HUES48 (cell line): ENCODE data around the gene YPEL2.

Experiments
- H3K27ac ChIP-seq: one replicate; pipeline ENCODE4 v1.7.0; 2013; ENCODE audit warnings: low read depth, low read length, inconsistent platforms
- H3K27me3 ChIP-seq: 2 replicates; pipeline ENCODE4 v1.6.1; 2013; ENCODE audit warnings: mild to moderate bottlenecking, low read length; ENCODE audit not compliant: control insufficient read depth, insufficient read depth
- H3K36me3 ChIP-seq: 2 replicates; pipeline ENCODE4 v1.6.1; 2013; ENCODE audit warnings: low read length; ENCODE audit not compliant: control insufficient read depth, insufficient read depth
- H3K4me1 ChIP-seq: 2 replicates; pipeline ENCODE4 v1.6.1; 2013; ENCODE audit warnings: mild to moderate bottlenecking, low read length; ENCODE audit not compliant: control insufficient read depth, insufficient read depth
- H3K4me3 ChIP-seq: 2 replicates; pipeline ENCODE4 v1.5.1; 2013; ENCODE audit warnings: mild to moderate bottlenecking, low read depth, low read length
- H3K9ac ChIP-seq: 2 replicates; pipeline ENCODE4 v1.6.1; 2013; ENCODE audit warnings: mild to moderate bottlenecking, low read depth, low read length, moderate library complexity
- H3K9me3 ChIP-seq: 2 replicates; pipeline ENCODE4 v1.6.1; 2013; ENCODE audit warnings: low read length; ENCODE audit not compliant: control insufficient read depth, insufficient read depth

Gene YPEL2

DNA sequence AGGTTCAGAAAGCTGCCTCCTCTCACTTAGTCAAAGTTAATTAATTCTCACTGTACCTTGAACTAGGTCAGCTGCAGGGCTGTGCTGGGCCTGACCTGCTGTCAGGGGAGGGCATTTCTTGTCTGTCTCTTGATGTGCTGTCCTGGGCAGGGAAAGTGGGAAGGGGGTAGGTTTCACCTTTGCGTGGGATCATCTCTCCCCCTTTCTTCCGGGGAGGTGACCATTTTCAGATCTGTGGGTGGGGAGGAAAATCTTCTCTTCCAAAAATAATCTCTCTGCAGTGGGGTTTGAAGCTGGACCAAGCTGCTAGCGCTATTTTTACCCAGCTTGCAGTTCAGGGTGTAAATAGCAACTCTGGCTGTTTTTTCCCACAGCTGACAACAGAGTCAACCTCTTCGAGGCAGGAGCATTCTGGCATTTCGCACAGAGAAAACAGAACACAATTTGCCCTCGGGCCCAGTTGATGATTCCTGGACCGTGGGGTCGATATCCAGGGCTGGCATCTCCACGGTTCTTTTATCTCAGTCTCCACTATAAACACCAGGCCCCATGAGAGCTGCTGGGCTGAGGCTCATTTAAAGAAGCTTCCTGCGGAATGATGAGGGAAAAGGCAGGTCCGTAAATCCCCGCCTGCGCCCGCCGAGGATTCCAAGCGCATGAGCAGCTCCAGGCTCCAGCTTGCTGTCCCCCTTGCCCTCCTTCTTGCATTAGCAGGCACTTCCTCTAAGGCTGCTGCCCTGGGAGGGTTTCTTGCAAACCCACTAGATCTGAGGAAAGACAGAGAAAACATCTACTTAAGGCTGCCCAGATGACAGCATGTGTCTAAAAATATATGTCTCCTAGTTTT, 93.9 kb downstream of the YPEL2 start:
- H3K9ac ChIP-seq, result no peak overlapping the region
- no peak overlapping the region for H3K27ac ChIP-seq
- no peaks in the 10 kb centered on the region for H3K36me3 ChIP-seq
- no peaks in the 10 kb centered on the region for H3K27me3 ChIP-seq
- H3K9me3 ChIP-seq, result no peaks in the 10 kb centered on the region
- H3K4me3 ChIP-seq, result no peak overlapping the region
- H3K4me1 ChIP-seq, result peaks cover 10% of the 10 kb centered on the region; the same call in 1 of the 2 replicates

DNA sequence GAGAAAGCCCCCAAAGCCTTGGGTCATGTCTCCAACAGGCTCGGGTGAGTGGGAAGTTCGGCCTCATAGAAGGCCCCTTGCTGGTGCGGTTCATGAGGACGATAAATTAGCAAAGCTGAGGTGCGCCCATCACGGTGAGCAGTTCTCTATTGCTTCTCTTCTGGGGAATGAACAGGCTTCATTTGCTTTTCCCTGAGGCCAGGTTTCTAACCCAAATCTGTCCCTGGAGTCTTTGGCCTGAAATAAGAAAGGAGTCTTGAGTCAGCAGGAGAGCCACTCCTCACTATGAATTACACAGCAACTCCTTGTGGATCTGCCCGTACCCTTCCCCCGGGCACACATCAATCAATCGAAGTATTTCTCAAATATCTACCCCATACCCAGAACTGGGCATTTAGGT, 94.6 kb downstream of the YPEL2 start:
- Histone ChIP-seq H3K36me3 (no peaks in the 10 kb centered on the region), H3K4me1 (peaks cover 10% of the 10 kb centered on the region; the same call in 1 of the 2 replicates), H3K27me3 (no peaks in the 10 kb centered on the region), H3K27ac (no peak overlapping the region), H3K4me3 (no peak overlapping the region), H3K9ac (no peak overlapping the region), H3K9me3 (no peaks in the 10 kb centered on the region)

- H3K4me3 ChIP-seq, result no peak overlapping the region
- H3K9me3 ChIP-seq, result no peaks in the 10 kb centered on the region
- peak overlapping the region; percentile 10 for H3K27ac ChIP-seq
- H3K27me3 ChIP-seq, result no peaks in the 10 kb centered on the region
- no peak overlapping the region for H3K9ac ChIP-seq
- H3K36me3 ChIP-seq, result no peaks in the 10 kb centered on the region
- peaks cover 10% of the 10 kb centered on the region; the same call in 1 of the 2 replicates for H3K4me1 ChIP-seq
These were observed 96.0 kb downstream of the YPEL2 start for GRCh38 chr17:59427425-59427921.

DNA sequence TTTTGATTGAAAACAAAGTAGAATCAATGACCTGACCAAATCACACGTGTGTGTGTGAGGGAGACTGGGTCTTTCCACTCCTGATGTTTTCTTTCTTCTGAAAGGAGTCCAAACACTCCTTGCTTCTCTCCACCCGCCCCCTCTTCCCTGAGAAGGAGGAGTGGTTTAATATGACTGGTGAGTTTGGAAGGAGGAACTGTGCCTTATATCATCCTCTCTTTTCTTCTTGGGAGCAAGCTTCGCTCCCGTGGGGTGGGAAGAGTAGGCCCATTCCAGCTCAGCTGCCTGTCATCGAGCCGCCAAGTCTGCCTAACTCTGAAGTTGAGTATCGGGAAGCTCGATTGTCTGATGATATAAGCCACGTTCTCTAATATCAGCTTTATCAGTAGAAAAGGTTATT, 96.5 kb downstream of the YPEL2 start:
- Histone ChIP-seq H3K9me3 (no peaks in the 10 kb centered on the region), H3K27ac (peak overlapping the region; percentile 10), H3K36me3 (no peaks in the 10 kb centered on the region), H3K4me3 (no peak overlapping the region), H3K27me3 (no peaks in the 10 kb centered on the region), H3K4me1 (peaks cover 10% of the 10 kb centered on the region; the same call in 1 of the 2 replicates), H3K9ac (no peak overlapping the region)

- H3K4me1 ChIP-seq, result peaks cover 5% of the 10 kb centered on the region; the same call in 1 of the 2 replicates
- H3K4me3 ChIP-seq, result no peak overlapping the region
- H3K9me3 ChIP-seq, result no peaks in the 10 kb centered on the region
- H3K27ac ChIP-seq, result no peak overlapping the region
- H3K9ac ChIP-seq, result no peak overlapping the region
- H3K36me3 ChIP-seq, result no peaks in the 10 kb centered on the region
- no peaks in the 10 kb centered on the region for H3K27me3 ChIP-seq
These were observed 97.5 kb downstream of the YPEL2 start for GRCh38 chr17:59428916-59429485.

GRCh38 chr17:59431601-59432000, 100.1 kb downstream of the YPEL2 start:
- no peaks in the 10 kb centered on the region for H3K36me3 ChIP-seq
- no peak overlapping the region for H3K9ac ChIP-seq
- H3K4me1 ChIP-seq, result 0 out of 2 replicates have a peak, but pooled peaks cover 5% of the 10 kb centered on the region
- no peak overlapping the region for H3K27ac ChIP-seq
- H3K27me3 ChIP-seq, result no peaks in the 10 kb centered on the region
- no peaks in the 10 kb centered on the region for H3K9me3 ChIP-seq
- no peak overlapping the region for H3K4me3 ChIP-seq

GRCh38 chr17:59432657-59433056, 101.2 kb downstream of the YPEL2 start:
- H3K9ac ChIP-seq, result no peak overlapping the region
- no peak overlapping the region for H3K27ac ChIP-seq
- H3K27me3 ChIP-seq, result no peaks in the 10 kb centered on the region
- H3K36me3 ChIP-seq, result no peaks in the 10 kb centered on the region
- H3K4me1 ChIP-seq, result 0 out of 2 replicates have a peak, but pooled peaks cover 2% of the 10 kb centered on the region
- no peaks in the 10 kb centered on the region for H3K9me3 ChIP-seq
- no peak overlapping the region for H3K4me3 ChIP-seq

- Histone ChIP-seq H3K9ac (no peak overlapping the region), H3K9me3 (no peaks in the 10 kb centered on the region), H3K4me3 (no peak overlapping the region), H3K36me3 (no peaks in the 10 kb centered on the region), H3K27ac (no peak overlapping the region), H3K4me1 (no peaks in the 10 kb centered on the region), H3K27me3 (no peaks in the 10 kb centered on the region)
These were observed 102.1 kb downstream of the YPEL2 start for GRCh38 chr17:59433586-59433985.

DNA sequence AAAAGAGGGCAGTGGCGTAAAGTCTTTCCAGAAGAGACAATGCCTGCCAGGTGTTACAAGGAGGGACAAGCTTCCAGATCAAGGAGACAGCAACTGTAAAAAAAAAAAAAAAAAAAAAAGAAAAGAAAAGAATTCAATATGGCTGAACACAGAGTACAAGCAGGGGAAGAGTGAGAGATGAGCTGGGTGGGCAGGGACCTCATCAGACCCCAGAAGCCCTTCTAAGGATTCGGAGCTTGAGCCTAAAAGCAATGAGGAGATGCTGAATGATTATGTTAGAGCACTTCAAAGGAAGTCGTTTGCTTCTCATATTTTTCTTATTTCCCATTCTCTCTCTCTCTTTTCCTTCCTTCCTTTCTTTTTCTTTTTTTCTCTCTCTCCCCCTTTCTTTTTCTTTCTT, 103.0 kb downstream of the YPEL2 start:
- no peaks in the 10 kb centered on the region for H3K27me3 ChIP-seq
- no peaks in the 10 kb centered on the region for H3K36me3 ChIP-seq
- no peak overlapping the region for H3K9ac ChIP-seq
- H3K4me3 ChIP-seq, result no peak overlapping the region
- H3K4me1 ChIP-seq, result no peaks in the 10 kb centered on the region
- H3K27ac ChIP-seq, result no peak overlapping the region
- no peaks in the 10 kb centered on the region for H3K9me3 ChIP-seq

- Histone ChIP-seq H3K27me3 (no peaks in the 10 kb centered on the region), H3K9ac (no peak overlapping the region), H3K9me3 (no peaks in the 10 kb centered on the region), H3K4me3 (no peak overlapping the region), H3K4me1 (no peaks in the 10 kb centered on the region), H3K27ac (no peak overlapping the region), H3K36me3 (no peaks in the 10 kb centered on the region)
These were observed 103.8 kb downstream of the YPEL2 start for GRCh38 chr17:59435238-59435637.

DNA sequence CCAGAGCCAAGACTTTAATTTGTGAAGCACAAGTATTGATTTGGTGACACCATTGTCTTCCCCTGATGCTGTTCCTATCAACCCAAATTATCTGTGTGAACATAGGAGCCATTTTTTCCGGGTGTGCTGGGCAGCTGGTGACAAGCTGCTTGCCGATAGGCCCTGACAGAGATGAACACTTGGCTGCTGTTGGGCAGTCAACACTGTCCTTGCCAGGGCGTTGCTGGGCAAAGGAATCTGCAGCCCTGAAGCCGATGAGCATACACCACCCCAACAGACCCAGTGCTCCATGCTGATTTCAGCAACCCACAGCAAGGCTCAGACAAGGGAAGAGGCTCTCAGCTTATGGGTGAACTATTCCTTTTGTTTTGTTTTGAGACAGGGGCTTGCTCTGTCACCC, 105.4 kb downstream of the YPEL2 start:
- Histone ChIP-seq H3K9ac (no peak overlapping the region), H3K4me1 (no peaks in the 10 kb centered on the region), H3K27ac (no peak overlapping the region), H3K27me3 (no peaks in the 10 kb centered on the region), H3K4me3 (no peak overlapping the region), H3K9me3 (no peaks in the 10 kb centered on the region), H3K36me3 (no peaks in the 10 kb centered on the region)
